Measurements from ENCODE around the gene DYRK3. TPM values are rescaled to one million over a fixed set of nuclear protein-coding genes. Genes with fewer than 3 reads are reported as not detected.
A peak's percentile ranks its signal among the peaks of the same experiment; 100 is the strongest.

Gene DYRK3
- total RNA-seq, 2 experiments from 2014 or later: 1.6 to 1.7 TPM

GRCh38 chr1:206663832-206664652 is 28.7 kb downstream of the DYRK3 start:
- H3K4me1 ChIP-seq (ENCODE audit: insufficient read depth, low read length): peaks cover 20% of the 10 kb centered on the region
- no peak overlapping the region for H3K27ac Mint-ChIP-seq
- no peak overlapping the region for H3K4me3 ChIP-seq (ENCODE audit: low read length)
- H3K9me3 ChIP-seq (ENCODE audit: control insufficient read depth in 1 of 2, insufficient read depth in 1 of 2, low read length in 2 of 2): no peaks in the 10 kb centered on the region
- H3K27me3 ChIP-seq (ENCODE audit: control insufficient read depth in 1 of 2, insufficient read depth in 2 of 2, low read length in 2 of 2): peaks cover 16 to 20% of the 10 kb centered on the region in 2 experiments
- no peak overlapping the region for H3K4me3 Mint-ChIP-seq
- no peaks in the 10 kb centered on the region for H3K9me3 Mint-ChIP-seq
- peak; percentile 91 for ATAC-seq (ENCODE audit: poor library complexity)
- POLR2A ChIA-PET: interaction anchor here (0.7 to 2.0 kb wide), 7 partner anchors 28 to 318 kb away, joined by 3 to 7 read pairs (median 3); partner anchors contain the start of genes DYRK3 and IKBKE
- CTCF ChIA-PET: interaction anchor here (1.0 to 3.5 kb wide), 25 partner anchors 9 to 318 kb away, joined by 3 to 42 read pairs (median 5); partner anchors contain the start of genes DYRK3, EIF2D and MAPKAPK2
- peaks cover 4% of the 10 kb centered on the region for H3K4me1 Mint-ChIP-seq (ENCODE audit: low read depth)
- H3K27me3 Mint-ChIP-seq: peaks cover 31% of the 10 kb centered on the region
- H3K36me3 Mint-ChIP-seq (ENCODE audit: low read depth): no peaks in the 10 kb centered on the region
- no peaks in the 10 kb centered on the region for H3K36me3 ChIP-seq (ENCODE audit: insufficient read depth, low read length)
- DNase-seq: peak; percentile 53 to 85 (median 64)
- intact Hi-C loops (cut with DNase I, micrococcal nuclease): loop anchor here (1.0 to 5.0 kb wide), 9 partner anchors 30 to 202 kb away; no protein-coding TSS in a partner anchor
- H3K27ac ChIP-seq (ENCODE audit: low read depth in 1 of 2, low read length in 2 of 2): no peak overlapping the region
- TF ChIP-seq CTCF (IDR thresholded peaks at IDR 0.05): peak; percentile 93

GRCh38 chr1:206664740-206665139 is 29.4 kb downstream of the DYRK3 start:
- no peaks in the 10 kb centered on the region for H3K36me3 ChIP-seq (ENCODE audit: insufficient read depth, low read length)
- Mint-ChIP-seq H3K27ac (no peak overlapping the region), H3K36me3 (ENCODE audit: low read depth) (no peaks in the 10 kb centered on the region), H3K27me3 (peaks cover 30% of the 10 kb centered on the region), H3K4me1 (ENCODE audit: low read depth) (peaks cover 4% of the 10 kb centered on the region), H3K4me3 (no peak overlapping the region), H3K9me3 (no peaks in the 10 kb centered on the region)
- intact Hi-C loops (cut with DNase I, micrococcal nuclease): loop anchor here (1.0 to 5.0 kb wide), 8 partner anchors 30 to 202 kb away; no protein-coding TSS in a partner anchor
- CTCF ChIA-PET: interaction anchor here (1.0 to 3.5 kb wide), 21 partner anchors 8 to 317 kb away, joined by 3 to 42 read pairs (median 6); partner anchors contain the start of genes DYRK3, EIF2D and MAPKAPK2
- POLR2A ChIA-PET: interaction anchor here (2.0 kb wide), 2 partner anchors 185 to 194 kb away, joined by 6 to 7 read pairs; partner anchors contain the start of gene IKBKE
- no peak for TF ChIP-seq CTCF (IDR thresholded peaks at IDR 0.05)
- H3K9me3 ChIP-seq (ENCODE audit: control insufficient read depth in 1 of 2, insufficient read depth in 1 of 2, low read length in 2 of 2): no peaks in the 10 kb centered on the region
- H3K4me3 ChIP-seq (ENCODE audit: low read length): no peak overlapping the region
- DNase-seq (no peak), ATAC-seq (ENCODE audit: poor library complexity) (no peak)
- H3K4me1 ChIP-seq (ENCODE audit: insufficient read depth, low read length): peaks cover 20% of the 10 kb centered on the region
- H3K27ac ChIP-seq (ENCODE audit: low read depth in 1 of 2, low read length in 2 of 2): no peak overlapping the region
- H3K27me3 ChIP-seq (ENCODE audit: control insufficient read depth in 1 of 2, insufficient read depth in 2 of 2, low read length in 2 of 2): peaks cover 15 to 18% of the 10 kb centered on the region in 2 experiments

GRCh38 chr1:206666031-206666561 is 30.8 kb downstream of the DYRK3 start:
- no peak overlapping the region for H3K4me3 Mint-ChIP-seq
- POLR2A ChIA-PET: no interaction called here
- Histone ChIP-seq H3K4me3 (ENCODE audit: low read length) (no peak overlapping the region), H3K36me3 (ENCODE audit: insufficient read depth, low read length) (no peaks in the 10 kb centered on the region), H3K27ac (ENCODE audit: low read depth in 1 of 2, low read length in 2 of 2) (no peak overlapping the region), H3K27me3 (ENCODE audit: control insufficient read depth in 1 of 2, insufficient read depth in 2 of 2, low read length in 2 of 2) (peaks cover 13 to 18% of the 10 kb centered on the region in 2 experiments), H3K4me1 (ENCODE audit: insufficient read depth, low read length) (peaks cover 20% of the 10 kb centered on the region), H3K9me3 (ENCODE audit: control insufficient read depth in 1 of 2, insufficient read depth in 1 of 2, low read length in 2 of 2) (no peaks in the 10 kb centered on the region)
- H3K27ac Mint-ChIP-seq: no peak overlapping the region
- intact Hi-C loops (cut with DNase I, micrococcal nuclease): loop anchor here in 1 of 2 experiments (1.0 kb wide), 1 partner anchor 60 kb away; no protein-coding TSS in a partner anchor
- no peak for ATAC-seq (ENCODE audit: poor library complexity)
- DNase-seq: no peak
- H3K9me3 Mint-ChIP-seq: no peaks in the 10 kb centered on the region
- peaks cover 4% of the 10 kb centered on the region for H3K4me1 Mint-ChIP-seq (ENCODE audit: low read depth)
- no peaks in the 10 kb centered on the region for H3K36me3 Mint-ChIP-seq (ENCODE audit: low read depth)
- peaks cover 22% of the 10 kb centered on the region for H3K27me3 Mint-ChIP-seq
- CTCF ChIA-PET: interaction anchor here (1.0 to 3.5 kb wide), 2 partner anchors 32 to 187 kb away, joined by 3 to 42 read pairs; partner anchors contain the start of gene DYRK3
- no peak for TF ChIP-seq CTCF (IDR thresholded peaks at IDR 0.05)
